BJ (cell line): ENCODE results near the gene GOLGA8A. TPM values are rescaled to one million over a fixed set of nuclear protein-coding genes. Genes with fewer than 3 reads are reported as not detected.

ENCODE experiments used
- CTCF ChIA-PET: fragments of 350-600 bp; formaldehyde crosslinking; extraction: SDS; loops from one replicate; lab custom pipeline; 2021; ENCODE audit warnings: antibody characterized with exemption, inconsistent platforms; lab: Yijun Ruan, JAX
- POLR2A ChIA-PET: fragments of 300-600 bp; sonication (Branson Sonifier 250); formaldehyde crosslinking; extraction: SDS; loops from one replicate; lab custom pipeline; 2021; ENCODE audit warnings: antibody characterized with exemption; lab: Charles Lee
- DNase-seq: peaks from one replicate; pipeline ENCODE4 v3.0.0-alpha.2; 2011; ENCODE audit warnings: low read depth
- H3K27me3 ChIP-seq: 2 replicates; pipeline ENCODE4 v1.6.0; 2011; ENCODE audit warnings: low read length; ENCODE audit not compliant: control insufficient read depth, insufficient read depth
- H3K36me3 ChIP-seq: 2 replicates; pipeline ENCODE4 v1.5.1; 2011; ENCODE audit warnings: low read length; ENCODE audit not compliant: control insufficient read depth, insufficient read depth
- H3K4me3 ChIP-seq: 2 replicates; pipeline ENCODE4 v1.5.1; 2011; ENCODE audit warnings: low read depth, mild to moderate bottlenecking, control low read depth, low read length
- CTCF ChIP-seq: IDR thresholded peaks from 2 replicates; pipeline ENCODE4 v1.5.1; 2011; ENCODE audit warnings: low read depth, mild to moderate bottlenecking, control low read depth, inconsistent platforms, low read length, moderate library complexity; ENCODE audit not compliant: insufficient read depth
- polyA plus RNA-seq: library from polyadenylated mRNA; depleted of rRNA; stranded (reverse); fragments of >200 nt; gene quantifications from 2 replicates; pipeline ENCODE4 v1.2.3, GENCODE V29; 2011

The GOLGA8A gene
- polyA plus RNA-seq, 1 experiment = 12.7 TPM

GRCh38 chr15:34470892-34471291, 33.3 kb upstream of the GOLGA8A start:
- Histone ChIP-seq H3K36me3 (no peaks in the 10 kb centered on the region), H3K4me3 (no peak overlapping the region), H3K27me3 (peaks cover 4% of the 10 kb centered on the region)
- DNase-seq = no peak
- ChIA-PET POLR2A (no interaction called here), CTCF (no interaction called here)
- no peak for TF ChIP-seq CTCF

DNA sequence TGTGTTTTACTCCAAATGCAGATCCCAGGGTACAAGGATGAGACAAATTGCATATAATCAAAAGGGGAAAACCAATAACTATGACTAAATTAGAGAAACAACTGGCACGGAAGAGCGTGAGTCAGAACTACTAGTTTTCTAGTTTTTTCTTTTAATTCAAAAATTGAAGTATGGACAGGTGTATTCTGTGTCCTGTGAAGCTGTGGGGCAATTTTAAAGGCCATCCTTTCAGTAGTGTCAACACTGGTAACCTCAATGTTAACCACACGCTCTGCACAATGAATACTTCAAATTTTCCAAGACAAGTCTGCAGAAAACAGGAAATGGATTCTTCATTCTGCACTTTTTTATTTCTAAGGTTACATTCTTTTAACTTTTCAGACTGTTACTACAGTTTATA, 32.5 kb upstream of the GOLGA8A start:
- POLR2A ChIA-PET = no interaction called here
- no peaks in the 10 kb centered on the region for H3K36me3 ChIP-seq
- no peak overlapping the region for H3K4me3 ChIP-seq
- TF ChIP-seq CTCF = no peak
- H3K27me3 ChIP-seq = peaks cover 4% of the 10 kb centered on the region
- CTCF ChIA-PET = no interaction called here
- no peak for DNase-seq

- CTCF ChIA-PET = interaction anchor here (1.3 kb wide), 1 partner anchor 10 kb away, joined by 3 read pairs; no protein-coding TSS in a partner anchor
- POLR2A ChIA-PET = no interaction called here
- H3K27me3 ChIP-seq = peaks cover 3% of the 10 kb centered on the region
- no peaks in the 10 kb centered on the region for H3K36me3 ChIP-seq
- DNase-seq = no peak
- H3K4me3 ChIP-seq = no peak overlapping the region
- no peak for TF ChIP-seq CTCF
Measured at GRCh38 chr15:34461730-34462129, 24.1 kb upstream of the GOLGA8A start.

GRCh38 chr15:34460451-34460850, 22.8 kb upstream of the GOLGA8A start:
- DNase-seq = no peak
- no peak for TF ChIP-seq CTCF
- H3K27me3 ChIP-seq = peaks cover 1% of the 10 kb centered on the region; the same call in 1 of the 2 replicates
- ChIA-PET CTCF (interaction anchor here (1.3 kb wide), 1 partner anchor 8 kb away, joined by 3 read pairs; no protein-coding TSS in a partner anchor), POLR2A (no interaction called here)
- H3K4me3 ChIP-seq = no peak overlapping the region
- H3K36me3 ChIP-seq = no peaks in the 10 kb centered on the region

GRCh38 chr15:34456658-34457057, 19.1 kb upstream of the GOLGA8A start:
- no peak for TF ChIP-seq CTCF
- no peak for DNase-seq
- no peaks in the 10 kb centered on the region; the same call in 1 of the 2 replicates for H3K27me3 ChIP-seq
- ChIA-PET POLR2A (no interaction called here), CTCF (no interaction called here)
- H3K4me3 ChIP-seq = no peak overlapping the region
- no peaks in the 10 kb centered on the region for H3K36me3 ChIP-seq
